GM23338 (cell line): ENCODE measurements around the gene EZH1. TPM values are rescaled to one million over a fixed set of nuclear protein-coding genes. Genes with fewer than 3 reads are reported as not detected.
"Not testable (repeated sequence)": the region's sequence is repeated elsewhere in the genome, so short reads cannot be mapped to it uniquely, and the experiment has no call there.

Source experiments
- ATAC-seq: fragments of 200-7000 bp; cut with Tn5 transposase; 3 replicates; pipeline ENCODE4 v1.9.1; 2020
- DNase-seq: peaks from one replicate; pipeline ENCODE4 v3.0.0-alpha.2; 2015; ENCODE audit warnings: low spot score
- H2AFZ ChIP-seq: fragments of 200-600 bp; sonication (generic); 2 replicates; pipeline ENCODE4 v1.8.0; 2016; ENCODE audit warnings: antibody characterized with exemption, mild to moderate bottlenecking, moderate library complexity
- H3F3A ChIP-seq: fragments of 200-600 bp; sonication (generic); replicated peaks from 2 replicates; pipeline ENCODE4 v1.8.0; 2017; ENCODE audit warnings: antibody characterized with exemption, mixed run types, low read depth
- H3K27ac ChIP-seq: fragments of 200-600 bp; sonication (generic); 2 replicates; pipeline ENCODE4 v1.6.1; 2016; ENCODE audit warnings: low read depth
- H3K27me3 ChIP-seq: fragments of 200-600 bp; sonication (generic); 2 replicates; pipeline ENCODE4 v1.8.0; 2016; ENCODE audit warnings: mild to moderate bottlenecking, mixed run types, moderate library complexity; ENCODE audit not compliant: insufficient read depth
- H3K36me3 ChIP-seq: fragments of 200-600 bp; sonication (generic); 2 replicates; pipeline ENCODE4 v1.8.0; 2016; ENCODE audit warnings: mild to moderate bottlenecking; ENCODE audit not compliant: insufficient read depth
- H3K4me1 ChIP-seq: fragments of 200-600 bp; sonication (generic); 2 replicates; pipeline ENCODE4 v1.8.0; 2016; ENCODE audit warnings: mild to moderate bottlenecking, moderate library complexity; ENCODE audit not compliant: insufficient read depth
- H3K4me2 ChIP-seq: fragments of 200-600 bp; sonication (generic); 2 replicates; pipeline ENCODE4 v1.7.1; 2017; ENCODE audit warnings: mixed run types
- H3K4me3 ChIP-seq: fragments of 200-600 bp; sonication (generic); 2 replicates; pipeline ENCODE4 v1.6.1; 2016; ENCODE audit warnings: mixed run types
- H3K79me2 ChIP-seq: fragments of 200-600 bp; sonication (generic); replicated peaks from 2 replicates; pipeline ENCODE4 v1.8.0; 2017; ENCODE audit warnings: mild to moderate bottlenecking; ENCODE audit not compliant: insufficient read depth
- H3K9me2 ChIP-seq: fragments of 200-600 bp; sonication (generic); 2 replicates; pipeline ENCODE4 v1.8.0; 2017; ENCODE audit not compliant: insufficient read depth
- H4K20me1 ChIP-seq: fragments of 200-600 bp; sonication (generic); replicated peaks from 2 replicates; pipeline ENCODE4 v1.8.0; 2017; ENCODE audit warnings: mild to moderate bottlenecking; ENCODE audit not compliant: insufficient read depth
- H3K27ac Mint-ChIP-seq: 2 replicates; pipeline ENCODE4 v1.8.0; 2020; ENCODE audit warnings: inconsistent platforms, mild to moderate bottlenecking, moderate library complexity, mixed read lengths
- H3K27me3 Mint-ChIP-seq: 3 replicates; pipeline ENCODE4 v1.8.0; 2022; ENCODE audit warnings: low read depth, mild to moderate bottlenecking, moderate library complexity, mixed read lengths, inconsistent platforms; ENCODE audit not compliant: insufficient read depth, poor library complexity
- H3K36me3 Mint-ChIP-seq: 3 replicates; pipeline ENCODE4 v1.8.0; 2021; ENCODE audit warnings: low read depth, mild to moderate bottlenecking, inconsistent platforms, moderate library complexity, mixed read lengths
- H3K4me1 Mint-ChIP-seq: 3 replicates; pipeline ENCODE4 v1.8.0; 2020; ENCODE audit warnings: mild to moderate bottlenecking, inconsistent platforms, mixed read lengths
- H3K4me3 Mint-ChIP-seq: 3 replicates; pipeline ENCODE4 v1.8.0; 2021; ENCODE audit warnings: moderate library complexity, mild to moderate bottlenecking, inconsistent platforms, mixed read lengths
- H3K9me3 Mint-ChIP-seq: 3 replicates; pipeline ENCODE4 v1.8.0; 2020; ENCODE audit warnings: moderate library complexity, mild to moderate bottlenecking, inconsistent platforms, mixed read lengths
- CREB1 ChIP-seq: fragments of 250-450 bp; sonication (Bioruptor Pico); IDR thresholded peaks from 2 replicates; pipeline ENCODE4 v1.5.0; 2020; ENCODE audit warnings: low read depth, mild to moderate bottlenecking, moderate library complexity
- ZNF331 ChIP-seq: fragments of 250-450 bp; sonication (Bioruptor Pico); IDR thresholded peaks from 2 replicates; pipeline ENCODE4 v1.5.0; 2020; ENCODE audit warnings: low read depth, mild to moderate bottlenecking, moderate library complexity
- polyA plus RNA-seq: library from polyadenylated mRNA; unstranded; fragments of >200 nt; fragmentation: Nextera tagmentation; extraction: Ambion mirVana; gene quantifications from 2 replicates; pipeline ENCODE4 v1.2.1, GENCODE V29; 2016
- total RNA-seq: library from RNA; depleted of rRNA; stranded (reverse); fragments of >200 nt; shearing (Covaris generic); gene quantifications from 2 replicates; pipeline ENCODE4 v1.2.3, GENCODE V29; 2014
- TF ChIP-seq, protein P1 (sequence below): fragments of 250-450 bp; sonication (Bioruptor Pico); IDR thresholded peaks from 2 replicates; pipeline ENCODE4 v1.5.0; 2020; ENCODE audit warnings: mild to moderate bottlenecking, moderate library complexity
- TF ChIP-seq, protein P2 (sequence below): IDR thresholded peaks from 2 replicates; pipeline ENCODE4 v1.6.1; 2016; ENCODE audit warnings: antibody characterized with exemption

Gene EZH1
- total and polyA plus RNA-seq, 2 experiments from 2014 or later: 16.9 to 18.0 TPM

DNA sequence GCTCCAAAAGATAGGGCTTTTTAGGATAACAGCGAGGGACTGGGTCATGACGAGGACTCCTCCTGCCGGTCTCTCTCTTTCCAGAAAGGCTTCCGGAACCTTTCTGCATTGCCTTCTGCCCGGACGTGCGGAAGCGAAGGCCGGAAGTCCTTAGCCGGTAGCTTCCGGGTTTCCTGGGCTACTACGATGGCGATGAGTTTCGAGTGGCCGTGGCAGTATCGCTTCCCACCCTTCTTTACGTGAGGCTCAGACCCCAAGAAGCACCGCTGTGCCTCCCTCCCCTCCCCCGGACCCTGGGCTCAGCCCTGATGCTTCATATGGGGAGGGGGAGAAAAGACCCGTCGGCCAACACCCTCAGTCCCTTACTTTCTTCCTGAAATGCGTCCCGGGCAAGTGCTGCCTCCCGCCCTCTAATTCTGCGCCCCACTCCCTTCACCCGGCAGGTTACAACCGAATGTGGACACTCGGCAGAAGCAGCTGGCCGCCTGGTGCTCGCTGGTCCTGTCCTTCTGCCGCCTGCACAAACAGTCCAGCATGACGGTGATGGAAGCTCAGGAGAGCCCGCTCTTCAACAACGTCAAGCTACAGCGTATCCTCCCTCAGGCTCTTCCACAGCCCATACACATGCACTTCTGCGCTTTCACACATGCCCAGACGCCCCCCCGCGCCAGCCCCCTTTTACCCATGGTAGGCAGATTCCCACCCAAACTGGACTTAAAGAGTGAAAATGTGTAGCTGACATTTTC is 28.6 kb upstream of the EZH1 start, which contains the start of gene VPS25 (continued):
- TF ChIP-seq, protein P1, sequence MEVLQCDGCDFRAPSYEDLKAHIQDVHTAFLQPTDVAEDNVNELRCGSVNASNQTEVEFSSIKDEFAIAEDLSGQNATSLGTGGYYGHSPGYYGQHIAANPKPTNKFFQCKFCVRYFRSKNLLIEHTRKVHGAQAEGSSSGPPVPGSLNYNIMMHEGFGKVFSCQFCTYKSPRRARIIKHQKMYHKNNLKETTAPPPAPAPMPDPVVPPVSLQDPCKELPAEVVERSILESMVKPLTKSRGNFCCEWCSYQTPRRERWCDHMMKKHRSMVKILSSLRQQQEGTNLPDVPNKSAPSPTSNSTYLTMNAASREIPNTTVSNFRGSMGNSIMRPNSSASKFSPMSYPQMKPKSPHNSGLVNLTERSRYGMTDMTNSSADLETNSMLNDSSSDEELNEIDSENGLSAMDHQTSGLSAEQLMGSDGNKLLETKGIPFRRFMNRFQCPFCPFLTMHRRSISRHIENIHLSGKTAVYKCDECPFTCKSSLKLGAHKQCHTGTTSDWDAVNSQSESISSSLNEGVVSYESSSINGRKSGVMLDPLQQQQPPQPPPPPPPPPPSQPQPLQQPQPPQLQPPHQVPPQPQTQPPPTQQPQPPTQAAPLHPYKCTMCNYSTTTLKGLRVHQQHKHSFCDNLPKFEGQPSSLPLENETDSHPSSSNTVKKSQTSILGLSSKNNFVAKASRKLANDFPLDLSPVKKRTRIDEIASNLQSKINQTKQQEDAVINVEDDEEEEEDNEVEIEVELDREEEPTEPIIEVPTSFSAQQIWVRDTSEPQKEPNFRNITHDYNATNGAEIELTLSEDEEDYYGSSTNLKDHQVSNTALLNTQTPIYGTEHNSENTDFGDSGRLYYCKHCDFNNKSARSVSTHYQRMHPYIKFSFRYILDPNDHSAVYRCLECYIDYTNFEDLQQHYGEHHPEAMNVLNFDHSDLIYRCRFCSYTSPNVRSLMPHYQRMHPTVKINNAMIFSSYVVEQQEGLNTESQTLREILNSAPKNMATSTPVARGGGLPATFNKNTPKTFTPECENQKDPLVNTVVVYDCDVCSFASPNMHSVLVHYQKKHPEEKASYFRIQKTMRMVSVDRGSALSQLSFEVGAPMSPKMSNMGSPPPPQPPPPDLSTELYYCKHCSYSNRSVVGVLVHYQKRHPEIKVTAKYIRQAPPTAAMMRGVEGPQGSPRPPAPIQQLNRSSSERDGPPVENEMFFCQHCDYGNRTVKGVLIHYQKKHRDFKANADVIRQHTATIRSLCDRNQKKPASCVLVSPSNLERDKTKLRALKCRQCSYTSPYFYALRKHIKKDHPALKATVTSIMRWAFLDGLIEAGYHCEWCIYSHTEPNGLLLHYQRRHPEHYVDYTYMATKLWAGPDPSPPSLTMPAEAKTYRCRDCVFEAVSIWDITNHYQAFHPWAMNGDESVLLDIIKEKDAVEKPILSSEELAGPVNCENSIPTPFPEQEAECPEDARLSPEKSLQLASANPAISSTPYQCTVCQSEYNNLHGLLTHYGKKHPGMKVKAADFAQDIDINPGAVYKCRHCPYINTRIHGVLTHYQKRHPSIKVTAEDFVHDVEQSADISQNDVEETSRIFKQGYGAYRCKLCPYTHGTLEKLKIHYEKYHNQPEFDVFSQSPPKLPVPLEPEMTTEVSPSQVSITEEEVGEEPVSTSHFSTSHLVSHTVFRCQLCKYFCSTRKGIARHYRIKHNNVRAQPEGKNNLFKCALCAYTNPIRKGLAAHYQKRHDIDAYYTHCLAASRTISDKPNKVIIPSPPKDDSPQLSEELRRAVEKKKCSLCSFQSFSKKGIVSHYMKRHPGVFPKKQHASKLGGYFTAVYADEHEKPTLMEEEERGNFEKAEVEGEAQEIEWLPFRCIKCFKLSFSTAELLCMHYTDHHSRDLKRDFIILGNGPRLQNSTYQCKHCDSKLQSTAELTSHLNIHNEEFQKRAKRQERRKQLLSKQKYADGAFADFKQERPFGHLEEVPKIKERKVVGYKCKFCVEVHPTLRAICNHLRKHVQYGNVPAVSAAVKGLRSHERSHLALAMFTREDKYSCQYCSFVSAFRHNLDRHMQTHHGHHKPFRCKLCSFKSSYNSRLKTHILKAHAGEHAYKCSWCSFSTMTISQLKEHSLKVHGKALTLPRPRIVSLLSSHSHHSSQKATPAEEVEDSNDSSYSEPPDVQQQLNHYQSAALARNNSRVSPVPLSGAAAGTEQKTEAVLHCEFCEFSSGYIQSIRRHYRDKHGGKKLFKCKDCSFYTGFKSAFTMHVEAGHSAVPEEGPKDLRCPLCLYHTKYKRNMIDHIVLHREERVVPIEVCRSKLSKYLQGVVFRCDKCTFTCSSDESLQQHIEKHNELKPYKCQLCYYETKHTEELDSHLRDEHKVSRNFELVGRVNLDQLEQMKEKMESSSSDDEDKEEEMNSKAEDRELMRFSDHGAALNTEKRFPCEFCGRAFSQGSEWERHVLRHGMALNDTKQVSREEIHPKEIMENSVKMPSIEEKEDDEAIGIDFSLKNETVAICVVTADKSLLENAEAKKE (CRISPR knock-in tag): no peak
- TF ChIP-seq CREB1 (CRISPR knock-in tag): peak; percentile 64
- TF ChIP-seq, protein P2, sequence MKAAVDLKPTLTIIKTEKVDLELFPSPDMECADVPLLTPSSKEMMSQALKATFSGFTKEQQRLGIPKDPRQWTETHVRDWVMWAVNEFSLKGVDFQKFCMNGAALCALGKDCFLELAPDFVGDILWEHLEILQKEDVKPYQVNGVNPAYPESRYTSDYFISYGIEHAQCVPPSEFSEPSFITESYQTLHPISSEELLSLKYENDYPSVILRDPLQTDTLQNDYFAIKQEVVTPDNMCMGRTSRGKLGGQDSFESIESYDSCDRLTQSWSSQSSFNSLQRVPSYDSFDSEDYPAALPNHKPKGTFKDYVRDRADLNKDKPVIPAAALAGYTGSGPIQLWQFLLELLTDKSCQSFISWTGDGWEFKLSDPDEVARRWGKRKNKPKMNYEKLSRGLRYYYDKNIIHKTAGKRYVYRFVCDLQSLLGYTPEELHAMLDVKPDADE: peak; percentile 74; the same call in 1 of the 2 replicates

DNA sequence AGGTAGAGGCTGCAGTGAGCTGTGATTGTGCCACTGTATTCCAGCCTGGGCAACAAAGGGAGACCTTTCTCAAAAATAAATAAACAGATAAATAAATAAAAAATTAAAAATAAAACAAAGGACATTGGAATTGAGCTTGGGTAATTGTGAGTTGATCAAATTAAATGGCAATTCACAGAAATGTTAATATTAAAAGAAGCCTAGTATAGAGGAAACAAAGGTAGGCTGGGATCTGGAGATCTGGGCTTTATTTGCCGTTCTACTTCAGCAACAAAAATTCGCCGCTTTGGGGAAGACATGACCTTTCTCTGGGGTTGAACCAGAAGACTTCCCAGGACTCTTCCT is 28.1 kb upstream of the EZH1 start:
- ATAC-seq (no peak), DNase-seq (no peak)
- H3K4me1 ChIP-seq: 0 out of 2 replicates have a peak, but pooled peaks cover 5% of the 10 kb centered on the region
- H3K36me3 ChIP-seq: peaks cover 9% of the 10 kb centered on the region; the same call in 1 of the 2 replicates
- Mint-ChIP-seq H3K4me1 (peaks cover 11% of the 10 kb centered on the region), H3K27ac (peak overlapping the region; percentile 94), H3K27me3 (peaks cover 14% of the 10 kb centered on the region), H3K9me3 (no peaks in the 10 kb centered on the region), H3K4me3 (peak overlapping the region; percentile 98), H3K36me3 (peaks cover 29% of the 10 kb centered on the region)
- peak overlapping the region; percentile 73 for H3K27ac ChIP-seq
- no peaks in the 10 kb centered on the region for H3F3A ChIP-seq
- H3K27me3 ChIP-seq: no peaks in the 10 kb centered on the region
- H3K79me2 ChIP-seq: 0 out of 2 replicates have a peak, but pooled peaks cover 6% of the 10 kb centered on the region
- no peaks in the 10 kb centered on the region for H4K20me1 ChIP-seq
- peak overlapping the region; percentile 95 for H3K4me2 ChIP-seq
- peak overlapping the region; percentile 75; the same call in 1 of the 2 replicates for H2AFZ ChIP-seq
- no peak for TF ChIP-seq ZNF331 (CRISPR knock-in tag)
- TF ChIP-seq, protein P2: no peak
- no peaks in the 10 kb centered on the region for H3K9me2 ChIP-seq
- H3K4me3 ChIP-seq: peak overlapping the region; percentile 97

DNA sequence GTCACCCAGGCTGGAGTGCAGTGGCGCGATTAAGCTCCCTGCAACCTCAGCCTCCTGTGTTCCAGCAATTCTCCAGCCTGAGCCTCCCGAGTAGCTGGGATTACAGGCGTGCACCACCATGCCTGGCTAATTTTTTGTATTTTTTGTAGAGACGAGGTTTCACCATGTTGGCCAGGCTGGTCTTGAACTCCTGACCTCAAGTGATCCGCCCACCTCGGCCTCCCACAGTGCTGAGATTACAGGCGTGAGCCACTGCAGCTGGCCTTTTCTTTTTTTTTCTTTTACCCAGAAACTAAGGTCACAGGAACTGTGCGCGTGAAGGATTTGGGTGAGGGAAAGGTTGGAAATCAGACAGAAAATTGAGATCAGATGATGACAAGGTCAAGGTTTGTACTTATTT is 25.1 kb upstream of the EZH1 start:
- not testable (repeated sequence) for H4K20me1 ChIP-seq, H3K4me3 ChIP-seq, H3K9me2 ChIP-seq, H3K36me3 ChIP-seq, H3K27ac ChIP-seq, H3K4me2 ChIP-seq, H3K36me3 Mint-ChIP-seq, H3K27ac Mint-ChIP-seq, H3K79me2 ChIP-seq, H2AFZ ChIP-seq, DNase-seq, H3K4me3 Mint-ChIP-seq, ATAC-seq, H3K9me3 Mint-ChIP-seq, H3K4me1 ChIP-seq, H3F3A ChIP-seq, H3K27me3 ChIP-seq
- peaks cover 11% of the 10 kb centered on the region for H3K4me1 Mint-ChIP-seq
- H3K27me3 Mint-ChIP-seq: peaks cover 19% of the 10 kb centered on the region

DNA sequence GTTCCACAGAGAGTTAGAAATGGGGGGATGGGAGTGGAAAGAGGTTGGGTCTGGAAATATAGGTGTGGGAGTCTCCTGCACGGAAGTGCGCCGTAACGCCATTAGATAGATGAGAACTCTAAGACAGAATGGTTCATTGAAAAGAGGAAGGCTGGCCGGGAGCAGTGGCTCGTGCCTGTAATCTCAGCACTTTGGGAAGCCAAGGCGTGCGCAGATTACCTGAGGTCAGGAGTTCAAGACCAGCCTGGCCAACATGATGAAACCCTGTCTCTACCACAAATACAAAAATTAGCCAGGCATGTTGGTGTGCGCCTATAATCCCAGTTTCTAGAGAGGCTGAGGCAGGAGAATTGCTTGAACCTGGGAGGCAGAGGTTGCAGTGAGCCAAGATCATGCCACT is 23.2 kb upstream of the EZH1 start:
- not testable (repeated sequence) for H3K36me3 Mint-ChIP-seq, DNase-seq, H3K4me3 ChIP-seq, H3K27ac Mint-ChIP-seq, H3K4me2 ChIP-seq, H3K27ac ChIP-seq, H3K4me1 Mint-ChIP-seq, H3K9me3 Mint-ChIP-seq, H4K20me1 ChIP-seq, H3K4me1 ChIP-seq, H3K79me2 ChIP-seq, H3K27me3 ChIP-seq, H2AFZ ChIP-seq, H3K36me3 ChIP-seq, H3K9me2 ChIP-seq, ATAC-seq, H3F3A ChIP-seq, H3K4me3 Mint-ChIP-seq
- H3K27me3 Mint-ChIP-seq: peaks cover 17% of the 10 kb centered on the region
